Measurements from ENCODE around the gene TREX2.

TREX2 gene

GRCh38 chrX:153416781-153417450 lies 28.9 kb downstream of the TREX2 start:
- H3K4me3 ChIP-seq (ENCODE audit: low read depth, low read length), result no peak overlapping the region
- TF ChIP-seq POLR2A (IDR thresholded peaks at IDR 0.05; ENCODE audit: extremely low read depth, insufficient read length) (no peak), MYC (IDR thresholded peaks at IDR 0.05; ENCODE audit: low read depth, low read length) (no peak)
- TF ChIP-seq, protein P1, sequence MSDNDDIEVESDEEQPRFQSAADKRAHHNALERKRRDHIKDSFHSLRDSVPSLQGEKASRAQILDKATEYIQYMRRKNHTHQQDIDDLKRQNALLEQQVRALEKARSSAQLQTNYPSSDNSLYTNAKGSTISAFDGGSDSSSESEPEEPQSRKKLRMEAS (IDR thresholded peaks at IDR 0.05; ENCODE audit: low read depth, low read length), result no peak
- TF ChIP-seq, protein P2, sequence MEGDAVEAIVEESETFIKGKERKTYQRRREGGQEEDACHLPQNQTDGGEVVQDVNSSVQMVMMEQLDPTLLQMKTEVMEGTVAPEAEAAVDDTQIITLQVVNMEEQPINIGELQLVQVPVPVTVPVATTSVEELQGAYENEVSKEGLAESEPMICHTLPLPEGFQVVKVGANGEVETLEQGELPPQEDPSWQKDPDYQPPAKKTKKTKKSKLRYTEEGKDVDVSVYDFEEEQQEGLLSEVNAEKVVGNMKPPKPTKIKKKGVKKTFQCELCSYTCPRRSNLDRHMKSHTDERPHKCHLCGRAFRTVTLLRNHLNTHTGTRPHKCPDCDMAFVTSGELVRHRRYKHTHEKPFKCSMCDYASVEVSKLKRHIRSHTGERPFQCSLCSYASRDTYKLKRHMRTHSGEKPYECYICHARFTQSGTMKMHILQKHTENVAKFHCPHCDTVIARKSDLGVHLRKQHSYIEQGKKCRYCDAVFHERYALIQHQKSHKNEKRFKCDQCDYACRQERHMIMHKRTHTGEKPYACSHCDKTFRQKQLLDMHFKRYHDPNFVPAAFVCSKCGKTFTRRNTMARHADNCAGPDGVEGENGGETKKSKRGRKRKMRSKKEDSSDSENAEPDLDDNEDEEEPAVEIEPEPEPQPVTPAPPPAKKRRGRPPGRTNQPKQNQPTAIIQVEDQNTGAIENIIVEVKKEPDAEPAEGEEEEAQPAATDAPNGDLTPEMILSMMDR (IDR thresholded peaks at IDR 0.05; ENCODE audit: low read depth, low read length), result no peak
- DNase-seq (ENCODE audit: low read depth), result no peak

DNA sequence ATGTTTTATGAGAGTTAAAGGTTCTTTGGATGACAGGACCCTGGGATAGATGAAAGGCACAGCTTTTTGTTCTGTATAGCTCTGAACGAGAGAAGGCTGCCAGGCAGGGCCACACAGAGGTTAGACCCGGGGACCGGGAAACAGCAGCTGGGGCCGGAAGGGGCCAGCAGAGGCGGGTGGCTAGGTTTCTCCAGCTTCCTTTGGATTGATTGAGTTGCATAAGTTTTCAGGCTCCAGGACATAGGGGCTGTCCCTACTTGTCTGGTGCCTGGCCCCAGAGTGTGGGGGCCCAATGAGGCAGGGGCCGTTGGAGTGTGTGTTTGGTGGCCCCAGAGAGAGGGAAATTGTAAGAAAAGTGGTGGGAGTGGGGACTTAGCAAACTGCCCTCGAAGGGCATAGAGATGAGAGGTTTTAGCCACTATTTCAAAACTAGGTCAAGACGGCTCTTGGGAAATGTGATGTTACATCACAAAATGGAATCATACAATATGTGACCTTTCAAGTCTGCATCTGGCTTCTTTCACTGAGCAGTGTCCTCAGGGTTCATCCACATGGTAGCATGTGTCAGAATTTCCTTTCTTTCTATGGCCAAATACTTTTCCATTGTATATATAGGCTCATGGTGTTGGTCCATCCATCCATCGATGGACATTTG lies 30.9 kb downstream of the TREX2 start:
- peak; percentile 36 for DNase-seq (ENCODE audit: low read depth)
- no peak overlapping the region for H3K4me3 ChIP-seq (ENCODE audit: low read depth, low read length)
- TF ChIP-seq, protein P1 (IDR thresholded peaks at IDR 0.05; ENCODE audit: low read depth, low read length), result no peak
- TF ChIP-seq, protein P2 (IDR thresholded peaks at IDR 0.05; ENCODE audit: low read depth, low read length), result no peak
- TF ChIP-seq MYC (IDR thresholded peaks at IDR 0.05; ENCODE audit: low read depth, low read length) (no peak), POLR2A (IDR thresholded peaks at IDR 0.05; ENCODE audit: extremely low read depth, insufficient read length) (no peak)

- no peak for DNase-seq (ENCODE audit: low read depth)
- TF ChIP-seq MYC (IDR thresholded peaks at IDR 0.05; ENCODE audit: low read depth, low read length) (no peak), POLR2A (IDR thresholded peaks at IDR 0.05; ENCODE audit: extremely low read depth, insufficient read length) (no peak)
- TF ChIP-seq, protein P2 (IDR thresholded peaks at IDR 0.05; ENCODE audit: low read depth, low read length), result no peak
- TF ChIP-seq, protein P1 (IDR thresholded peaks at IDR 0.05; ENCODE audit: low read depth, low read length), result no peak
- H3K4me3 ChIP-seq (ENCODE audit: low read depth, low read length), result no peak overlapping the region
These were observed 32.1 kb downstream of the TREX2 start for GRCh38 chrX:153413731-153414130.

- H3K4me3 ChIP-seq (ENCODE audit: low read depth, low read length), result no peak overlapping the region
- no peak for TF ChIP-seq MYC (IDR thresholded peaks at IDR 0.05; ENCODE audit: low read depth, low read length)
- TF ChIP-seq, protein P2 (IDR thresholded peaks at IDR 0.05; ENCODE audit: low read depth, low read length), result no peak
- TF ChIP-seq, protein P1 (IDR thresholded peaks at IDR 0.05; ENCODE audit: low read depth, low read length), result no peak
- no peak for TF ChIP-seq POLR2A (IDR thresholded peaks at IDR 0.05; ENCODE audit: extremely low read depth, insufficient read length)
- no peak for DNase-seq (ENCODE audit: low read depth)
These were observed 32.8 kb downstream of the TREX2 start for GRCh38 chrX:153412746-153413720.

DNA sequence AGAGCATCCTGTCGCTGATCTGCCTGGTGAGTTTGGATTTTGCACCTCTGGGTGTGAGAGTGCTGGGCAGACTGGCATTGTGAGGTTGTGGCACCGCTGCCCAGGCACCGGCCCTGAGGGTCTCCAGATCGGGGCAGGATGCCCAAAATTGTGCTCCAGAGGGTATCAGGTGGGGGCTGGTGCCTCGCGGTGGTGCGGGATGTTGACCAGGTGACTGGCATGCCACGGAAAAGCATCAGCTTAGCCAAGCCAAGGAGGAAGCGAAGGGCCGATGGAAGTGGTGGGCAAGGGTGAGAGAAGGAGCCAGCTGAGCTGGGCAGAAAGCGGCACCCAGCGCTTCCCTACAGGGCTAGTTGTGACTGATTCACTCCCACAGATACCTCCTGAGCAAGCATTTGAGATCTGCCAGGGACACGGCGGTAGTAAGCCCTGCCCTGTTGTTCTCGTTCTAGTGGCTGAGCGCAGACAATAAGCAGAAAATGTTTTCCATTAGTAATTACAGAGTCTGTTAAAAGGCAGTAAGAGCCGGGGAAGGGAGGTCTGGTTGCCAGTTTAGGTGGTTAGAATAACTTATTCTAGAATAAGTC lies 33.8 kb downstream of the TREX2 start:
- no peak for DNase-seq (ENCODE audit: low read depth)
- no peak overlapping the region for H3K4me3 ChIP-seq (ENCODE audit: low read depth, low read length)
- TF ChIP-seq, protein P1 (IDR thresholded peaks at IDR 0.05; ENCODE audit: low read depth, low read length), result no peak
- TF ChIP-seq MYC (IDR thresholded peaks at IDR 0.05; ENCODE audit: low read depth, low read length) (no peak), POLR2A (IDR thresholded peaks at IDR 0.05; ENCODE audit: extremely low read depth, insufficient read length) (no peak)
- TF ChIP-seq, protein P2 (IDR thresholded peaks at IDR 0.05; ENCODE audit: low read depth, low read length), result no peak
